Neural cell (in vitro differentiated cells): Measurements from ENCODE around the gene AGTPBP1. TPM values are rescaled to one million over a fixed set of nuclear protein-coding genes. Genes with fewer than 3 reads are reported as not detected.

Experiments used
- H2AFZ ChIP-seq: fragments of 200-600, 300-800 bp; sonication (generic), shearing (Covaris generic); 2 replicates; pipeline ENCODE4 v1.6.0; 2014; ENCODE audit warnings: low read depth, mild to moderate bottlenecking, antibody characterized with exemption, low read length, moderate library complexity
- H3F3A ChIP-seq: fragments of 200-600 bp; shearing (Covaris generic); 2 replicates; pipeline ENCODE4 v1.6.1; 2016; ENCODE audit warnings: mild to moderate bottlenecking, moderate library complexity, mixed read lengths, antibody characterized with exemption, low read length; ENCODE audit not compliant: insufficient read depth, poor library complexity, severe bottlenecking
- H3K27ac ChIP-seq: fragments of 200-600, 300-800 bp; sonication (generic), shearing (Covaris generic); 2 replicates; pipeline ENCODE4 v1.5.1; 2014; ENCODE audit warnings: mild to moderate bottlenecking, low read length, moderate library complexity
- H3K27me3 ChIP-seq: fragments of 300-800, 200-600 bp; sonication (generic), shearing (Covaris generic); 2 replicates; pipeline ENCODE4 v1.6.0; 2014; ENCODE audit warnings: mild to moderate bottlenecking, low read depth, low read length, moderate library complexity; ENCODE audit not compliant: insufficient read depth
- H3K36me3 ChIP-seq: fragments of 300-800, 200-600 bp; sonication (generic), shearing (Covaris generic); 2 replicates; pipeline ENCODE4 v1.5.1; 2014; ENCODE audit warnings: mild to moderate bottlenecking, antibody characterized with exemption, low read length, moderate library complexity; ENCODE audit not compliant: insufficient read depth
- H3K4me2 ChIP-seq: fragments of 300-800, 200-600 bp; sonication (generic), shearing (Covaris generic); 2 replicates; pipeline ENCODE4 v1.6.0; 2014; ENCODE audit warnings: mild to moderate bottlenecking, low read length
- H3K4me3 ChIP-seq: fragments of 300-800, 200-600 bp; sonication (generic), shearing (Covaris generic); 2 replicates; pipeline ENCODE4 v1.5.1; 2014; ENCODE audit warnings: mild to moderate bottlenecking, low read length, moderate library complexity
- H3K79me2 ChIP-seq: fragments of 200-600 bp; shearing (Covaris generic); replicated peaks from 2 replicates; pipeline ENCODE4 v1.6.0; 2014; ENCODE audit warnings: mild to moderate bottlenecking, low read length, moderate library complexity; ENCODE audit not compliant: insufficient read depth
- H3K9ac ChIP-seq: fragments of 300-800, 200-600 bp; sonication (generic), shearing (Covaris generic); 2 replicates; pipeline ENCODE4 v1.6.1; 2016; ENCODE audit warnings: mild to moderate bottlenecking, low read length, mixed read lengths
- H3K9me2 ChIP-seq: fragments of 200-600 bp; shearing (Covaris generic); 2 replicates; pipeline ENCODE4 v1.6.1; 2016; ENCODE audit warnings: mild to moderate bottlenecking, low read length, mixed read lengths; ENCODE audit not compliant: insufficient read depth
- H3K9me3 ChIP-seq: fragments of 200-600, 300-800 bp; sonication (generic), shearing (Covaris generic); 2 replicates; pipeline ENCODE4 v1.6.1; 2016; ENCODE audit warnings: mild to moderate bottlenecking, mixed run types, low read length, moderate library complexity, mixed read lengths
- H4K20me1 ChIP-seq: fragments of 200-600 bp; shearing (Covaris generic); 2 replicates; pipeline ENCODE4 v1.6.1; 2016; ENCODE audit warnings: mild to moderate bottlenecking, mixed run types; ENCODE audit not compliant: insufficient read depth
- CTCF ChIP-seq: fragments of 450-650 bp; IDR thresholded peaks from 2 replicates; pipeline ENCODE4 v1.5.1; 2014; ENCODE audit warnings: antibody characterized with exemption, mild to moderate bottlenecking, moderate library complexity; ENCODE audit not compliant: poor library complexity, severe bottlenecking
- EP300 ChIP-seq: fragments of 450-650 bp; conservative IDR thresholded peaks from 2 replicates; pipeline ENCODE4 v1.6.1; 2014; ENCODE audit warnings: antibody characterized with exemption, mild to moderate bottlenecking, moderate library complexity; ENCODE audit not compliant: poor library complexity, severe bottlenecking
- EZH2 ChIP-seq: fragments of 200-600, 300-800 bp; shearing (Covaris generic), sonication (generic); IDR thresholded peaks from 2 replicates; pipeline ENCODE4 v1.6.1; 2014; ENCODE audit warnings: antibody characterized with exemption, low read length, borderline replicate concordance, mild to moderate bottlenecking; ENCODE audit not compliant: insufficient read depth, poor library complexity, severe bottlenecking
- MXI1 ChIP-seq: fragments of 450-650 bp; conservative IDR thresholded peaks from 2 replicates; pipeline ENCODE4 v1.6.1; 2014; ENCODE audit warnings: antibody characterized with exemption, mild to moderate bottlenecking; ENCODE audit not compliant: poor library complexity, severe bottlenecking
- POLR2AphosphoS5 ChIP-seq: IDR thresholded peaks from 2 replicates; pipeline ENCODE4 v1.6.1; 2012
- RAD21 ChIP-seq: fragments of 450-650 bp; conservative IDR thresholded peaks from 2 replicates; pipeline ENCODE4 v1.6.1; 2014; ENCODE audit warnings: antibody characterized with exemption, mild to moderate bottlenecking, moderate library complexity
- REST ChIP-seq: IDR thresholded peaks from 2 replicates; pipeline ENCODE4 v1.6.1; 2012; ENCODE audit warnings: borderline replicate concordance
- SMC3 ChIP-seq: fragments of 450-650 bp; conservative IDR thresholded peaks from 2 replicates; pipeline ENCODE4 v1.6.1; 2014; ENCODE audit warnings: antibody characterized with exemption, mild to moderate bottlenecking, moderate library complexity; ENCODE audit not compliant: poor library complexity
- TAF1 ChIP-seq: IDR thresholded peaks from 2 replicates; pipeline ENCODE4 v1.6.1; 2012; ENCODE audit warnings: low read depth
- polyA plus RNA-seq: library from polyadenylated mRNA; depleted of rRNA; stranded (reverse); fragments of >200 nt; gene quantifications from 2 replicates; pipeline ENCODE4 v1.2.3, GENCODE V29; 2014

AGTPBP1 gene
- polyA plus RNA-seq, 1 donor from 2014 or later, result 90.7 TPM

- no peaks in the 10 kb centered on the region for H3K79me2 ChIP-seq
- H3K27me3 ChIP-seq, result no peaks in the 10 kb centered on the region
- no peaks in the 10 kb centered on the region for H3F3A ChIP-seq
- H3K9ac ChIP-seq, result no peak overlapping the region
- H3K36me3 ChIP-seq, result no peaks in the 10 kb centered on the region
- H3K4me2 ChIP-seq, result no peak overlapping the region
- no peak overlapping the region for H3K4me3 ChIP-seq
- no peak overlapping the region for H2AFZ ChIP-seq
- no peak overlapping the region for H3K27ac ChIP-seq
- no peaks in the 10 kb centered on the region for H3K9me2 ChIP-seq
- no peaks in the 10 kb centered on the region for H4K20me1 ChIP-seq
- TF ChIP-seq SMC3, result no peak
- no peak for TF ChIP-seq TAF1
- no peak for TF ChIP-seq CTCF
- H3K9me3 ChIP-seq, result no peaks in the 10 kb centered on the region
Measured at GRCh38 chr9:85713897-85714296, 27.9 kb downstream of the AGTPBP1 start.

- Histone ChIP-seq H3K4me3 (no peak overlapping the region), H3F3A (no peaks in the 10 kb centered on the region), H3K9me3 (no peaks in the 10 kb centered on the region), H3K36me3 (no peaks in the 10 kb centered on the region), H3K9me2 (no peaks in the 10 kb centered on the region), H3K79me2 (peaks cover 3% of the 10 kb centered on the region), H4K20me1 (no peaks in the 10 kb centered on the region), H3K27me3 (no peaks in the 10 kb centered on the region), H2AFZ (no peak overlapping the region), H3K9ac (no peak overlapping the region), H3K27ac (no peak overlapping the region), H3K4me2 (no peak overlapping the region)
- no peak for TF ChIP-seq SMC3
- no peak for TF ChIP-seq TAF1
- TF ChIP-seq REST, result no peak
- TF ChIP-seq MXI1, result no peak
- no peak for TF ChIP-seq EZH2
- TF ChIP-seq POLR2AphosphoS5, result no peak
- TF ChIP-seq EP300, result no peak
- TF ChIP-seq CTCF, result no peak
- no peak for TF ChIP-seq RAD21
Measured at GRCh38 chr9:85704744-85705143, 37.0 kb downstream of the AGTPBP1 start.
